ENCODE data around the gene ATAD2B. TPM values are rescaled to one million over a fixed set of nuclear protein-coding genes. Genes with fewer than 3 reads are reported as not detected.

ATAD2B gene
- total RNA-seq, 1 donor from 2014 or later = 8.4 TPM

DNA sequence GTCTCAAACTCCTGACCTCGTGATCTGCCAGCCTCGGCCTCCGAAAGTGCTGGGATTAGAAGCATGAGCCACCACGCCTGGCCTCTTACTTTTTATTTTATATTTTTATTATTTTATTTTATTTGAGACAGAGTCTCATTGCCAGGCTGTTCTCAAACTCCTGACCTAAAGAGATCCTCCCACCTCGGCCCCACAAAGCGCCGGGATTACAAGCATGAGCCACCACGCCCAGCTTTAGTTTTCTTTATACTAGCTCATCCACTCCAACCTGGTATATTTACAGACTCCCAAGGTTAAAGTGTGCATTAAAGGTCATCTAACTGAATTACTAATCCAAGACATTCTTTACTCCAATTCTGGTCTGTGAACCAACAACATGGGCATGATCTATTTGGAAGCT lies 26.8 kb downstream of the ATAD2B start:
- Histone ChIP-seq H3K4me3 (no peak overlapping the region), H3K36me3 (no peaks in the 10 kb centered on the region), H3K9me3 (no peaks in the 10 kb centered on the region), H3K4me1 (peaks cover 0 to 10% of the 10 kb centered on the region in 2 donors), H3K27ac (no peak overlapping the region), H3K27me3 (no peaks in the 10 kb centered on the region)
- TF ChIP-seq CTCF (IDR thresholded peaks at IDR 0.05) = no peak
- intact Hi-C loops (cut with DNase I) = no loop called here
- DNase-seq (ENCODE audit: low spot score in 2 of 2) = no peak

DNA sequence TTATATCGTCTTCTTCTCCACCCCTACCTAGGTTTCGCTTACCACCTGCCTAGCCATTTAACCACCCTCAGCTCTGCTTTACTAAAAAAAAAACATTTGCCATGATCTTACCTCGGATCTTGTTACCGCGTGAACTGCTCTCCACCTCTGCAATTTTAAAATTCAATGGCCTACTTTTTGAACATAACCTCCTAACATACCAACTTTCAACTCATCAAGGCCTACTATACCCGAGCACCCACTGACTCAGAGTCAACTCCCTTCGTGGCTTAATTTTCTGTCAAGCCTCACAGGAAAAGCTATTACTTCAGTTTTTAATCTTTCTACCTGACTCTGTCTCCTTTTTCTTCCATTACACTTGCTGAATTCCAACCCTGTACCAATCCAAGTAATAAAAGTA lies 55.7 kb downstream of the ATAD2B start:
- intact Hi-C loops (cut with DNase I) = no loop called here
- Histone ChIP-seq H3K36me3 (peaks cover 27 to 64% of the 10 kb centered on the region in 2 donors), H3K4me1 (no peaks in the 10 kb centered on the region), H3K4me3 (no peak overlapping the region), H3K9me3 (no peaks in the 10 kb centered on the region), H3K27ac (no peak overlapping the region), H3K27me3 (no peaks in the 10 kb centered on the region)
- no peak for DNase-seq (ENCODE audit: low spot score in 2 of 2)
- no peak for TF ChIP-seq CTCF (IDR thresholded peaks at IDR 0.05)

DNA sequence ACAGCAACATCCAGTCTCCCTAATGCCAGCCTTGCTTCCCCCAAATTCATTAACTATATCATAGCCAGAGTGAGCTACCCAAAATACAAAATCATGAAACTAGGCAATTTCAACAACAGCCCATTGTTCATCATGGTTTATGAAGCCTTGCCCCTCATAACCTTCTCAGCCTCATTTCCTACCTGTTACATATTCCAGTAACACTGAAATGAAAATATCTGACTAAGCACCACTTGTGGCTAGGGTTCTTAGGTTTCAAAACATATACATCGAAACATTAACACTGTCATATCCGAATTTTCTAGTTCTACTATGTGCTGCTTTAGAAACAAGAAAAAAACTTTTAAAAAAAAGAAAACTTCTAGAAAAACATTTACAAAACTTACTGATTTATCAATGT lies 59.5 kb downstream of the ATAD2B start:
- Histone ChIP-seq H3K27me3 (no peaks in the 10 kb centered on the region), H3K4me1 (no peaks in the 10 kb centered on the region), H3K36me3 (peaks cover 32 to 48% of the 10 kb centered on the region in 2 donors), H3K4me3 (no peak overlapping the region), H3K27ac (no peak overlapping the region), H3K9me3 (no peaks in the 10 kb centered on the region)
- no peak for TF ChIP-seq CTCF (IDR thresholded peaks at IDR 0.05)
- no peak for DNase-seq (ENCODE audit: low spot score in 2 of 2)
- intact Hi-C loops (cut with DNase I) = no loop called here

- no peak for TF ChIP-seq CTCF (IDR thresholded peaks at IDR 0.05)
- peaks cover 26 to 31% of the 10 kb centered on the region in 2 donors for H3K36me3 ChIP-seq
- intact Hi-C loops (cut with DNase I) = no loop called here
These were observed 64.1 kb downstream of the ATAD2B start for GRCh38 chr2:23862716-23863426.

GRCh38 chr2:23861952-23862351 lies 65.0 kb downstream of the ATAD2B start:
- Histone ChIP-seq H3K9me3 (no peaks in the 10 kb centered on the region), H3K36me3 (peaks cover 21 to 25% of the 10 kb centered on the region in 2 donors), H3K4me1 (no peaks in the 10 kb centered on the region), H3K4me3 (no peak overlapping the region), H3K27me3 (no peaks in the 10 kb centered on the region), H3K27ac (no peak overlapping the region)
- DNase-seq (ENCODE audit: low spot score in 2 of 2) = no peak
- intact Hi-C loops (cut with DNase I) = no loop called here
- no peak for TF ChIP-seq CTCF (IDR thresholded peaks at IDR 0.05)

More at GRCh38 chr2:23862716-23863426, 64.1 kb downstream of the ATAD2B start:
- H3K4me1 ChIP-seq = no peaks in the 10 kb centered on the region
- DNase-seq (ENCODE audit: low spot score in 2 of 2) = no peak
- H3K9me3 ChIP-seq = no peaks in the 10 kb centered on the region
- H3K4me3 ChIP-seq = no peak overlapping the region
- no peaks in the 10 kb centered on the region for H3K27me3 ChIP-seq
- H3K27ac ChIP-seq = no peak overlapping the region

Data from ascending aorta (tissue), 2 donors.